Parathyroid adenoma (tissue), 2 donors: ENCODE results near the gene SPATA2.

ENCODE experiments used
- H2AFZ ChIP-seq: fragments of 300-600 bp; sonication (generic); one replicate; pipeline ENCODE4 v1.7.0; 2017; ENCODE audit warnings: antibody characterized with exemption, mild to moderate bottlenecking
- H3K27ac ChIP-seq: fragments of 300-600 bp; sonication (generic); one replicate; pipeline ENCODE4 v1.7.0; 2017
- H3K27me3 ChIP-seq: fragments of 300-600 bp; sonication (generic); one replicate; pipeline ENCODE4 v1.7.0; 2017; ENCODE audit warnings: low read length; ENCODE audit not compliant: control insufficient read depth, insufficient read depth
- H3K36me3 ChIP-seq: fragments of 300-600 bp; sonication (generic); one replicate; pipeline ENCODE4 v1.7.0; 2017; ENCODE audit warnings: low read length; ENCODE audit not compliant: control insufficient read depth, insufficient read depth
- H3K4me1 ChIP-seq: fragments of 300-600 bp; sonication (generic); one replicate; pipeline ENCODE4 v1.7.0; 2017; ENCODE audit warnings: control low read depth
- H3K4me2 ChIP-seq: fragments of 300-600 bp; sonication (generic); one replicate; pipeline ENCODE4 v1.7.0; 2017; ENCODE audit warnings: low read length
- H3K4me3 ChIP-seq: fragments of 300-600 bp; sonication (generic); one replicate; pipeline ENCODE4 v1.7.0; 2017; ENCODE audit warnings: low read depth, low read length
- H3K79me2 ChIP-seq: fragments of 300-600 bp; sonication (generic); one replicate; pipeline ENCODE4 v1.7.0; 2017; ENCODE audit warnings: control low read depth
- H3K9ac ChIP-seq: fragments of 300-600 bp; sonication (generic); one replicate; pipeline ENCODE4 v1.7.0; 2017; ENCODE audit warnings: mild to moderate bottlenecking
- H3K9me3 ChIP-seq: fragments of 300-600 bp; sonication (generic); one replicate; pipeline ENCODE4 v1.7.0; 2017; ENCODE audit warnings: low read length; ENCODE audit not compliant: control insufficient read depth
- CTCF ChIP-seq: fragments of 300-600 bp; sonication (generic); IDR thresholded peaks from one replicate; pipeline ENCODE4 v1.7.0; 2017; ENCODE audit warnings: antibody characterized with exemption, mild to moderate bottlenecking
- donor health status: primary hyperparathyroidism.

The SPATA2 gene

GRCh38 chr20:49938173-49939163 is 23.1 kb upstream of the SPATA2 start:
- Histone ChIP-seq H3K27ac (peak overlapping the region; percentile 48), H3K4me3 (no peak overlapping the region), H3K4me2 (peak overlapping the region; percentile 23), H2AFZ (no peak overlapping the region), H3K9ac (no peak overlapping the region), H3K9me3 (no peaks in the 10 kb centered on the region), H3K79me2 (peaks cover 44% of the 10 kb centered on the region), H3K36me3 (no peaks in the 10 kb centered on the region), H3K4me1 (peaks cover 19% of the 10 kb centered on the region), H3K27me3 (no peaks in the 10 kb centered on the region)
- TF ChIP-seq CTCF, result no peak

GRCh38 chr20:49937027-49937929 is 21.9 kb upstream of the SPATA2 start:
- H3K79me2 ChIP-seq, result peaks cover 38% of the 10 kb centered on the region
- H3K27me3 ChIP-seq, result no peaks in the 10 kb centered on the region
- H3K9me3 ChIP-seq, result no peaks in the 10 kb centered on the region
- H3K36me3 ChIP-seq, result no peaks in the 10 kb centered on the region
- H2AFZ ChIP-seq, result peak overlapping the region; percentile 87
- peak overlapping the region; percentile 70 for H3K27ac ChIP-seq
- TF ChIP-seq CTCF, result no peak
- H3K4me1 ChIP-seq, result peaks cover 19% of the 10 kb centered on the region
- H3K4me2 ChIP-seq, result peak overlapping the region; percentile 95
- peak overlapping the region; percentile 89 for H3K4me3 ChIP-seq
- H3K9ac ChIP-seq, result peak overlapping the region; percentile 54

GRCh38 chr20:49936153-49937026 is 21.1 kb upstream of the SPATA2 start, which contains the start of gene RNF114:
Gene RNF114 (plus strand): TSS chr20:49936397. CDS start chr20:49936413, 16 bp downstream.
- Histone ChIP-seq H3K4me1 (peaks cover 19% of the 10 kb centered on the region), H3K9ac (peak within 1 kb of the TSS; percentile 54), H3K4me2 (peak within 1 kb of the TSS; percentile 95), H3K79me2 (peaks cover 38% of the 10 kb centered on the region), H3K9me3 (no peaks in the 10 kb centered on the region), H3K36me3 (no peaks in the 10 kb centered on the region), H3K27me3 (no peaks in the 10 kb centered on the region), H3K27ac (peak within 1 kb of the TSS; percentile 70), H3K4me3 (peak within 1 kb of the TSS; percentile 89), H2AFZ (peak within 1 kb of the TSS; percentile 87)
- no peak for TF ChIP-seq CTCF

- peaks cover 35% of the 10 kb centered on the region for H3K79me2 ChIP-seq
- H3K4me1 ChIP-seq, result peaks cover 19% of the 10 kb centered on the region
- no peak overlapping the region for H3K9ac ChIP-seq
- H2AFZ ChIP-seq, result peak overlapping the region; percentile 87
- H3K27me3 ChIP-seq, result no peaks in the 10 kb centered on the region
- no peak for TF ChIP-seq CTCF
- H3K9me3 ChIP-seq, result no peaks in the 10 kb centered on the region
- no peak overlapping the region for H3K4me3 ChIP-seq
- H3K4me2 ChIP-seq, result peak overlapping the region; percentile 95
- H3K27ac ChIP-seq, result no peak overlapping the region
- H3K36me3 ChIP-seq, result no peaks in the 10 kb centered on the region
Measured at GRCh38 chr20:49935746-49936152, 20.4 kb upstream of the SPATA2 start.
